Natural killer cell treated with Interleukin-12 subunit alpha and Interleukin-12 subunit beta and Interleukin-15 and Interleukin-18, amount 100 ng/mL, for 72 hours (primary cell): ENCODE data around the gene CCDC152. TPM values are rescaled to one million over a fixed set of nuclear protein-coding genes. Genes with fewer than 3 reads are reported as not detected.

ENCODE experiments used
- ATAC-seq, 2 donors: fragments of 150-1000 bp; cut with Tn5 transposase in 1 of 2; sonication (Bioruptor Pico), chemical (Tn5 transposase) in 1 of 2; 2 replicates each; pipeline ENCODE4 v1.10.0; 2021
- DNase-seq: peaks from one replicate; pipeline ENCODE4 v3.0.0; 2022; ENCODE audit warnings: low spot score
- H3K27ac Mint-ChIP-seq, 2 donors: 1 replicate in 1 of 2; 2 replicates in 1 of 2; pipeline ENCODE4 v1.8.0; 2022; ENCODE audit warnings: mixed read lengths in 2 of 2, mild to moderate bottlenecking in 1 of 2, moderate library complexity in 1 of 2
- H3K27me3 Mint-ChIP-seq, 2 donors: 1 replicate in 1 of 2; 2 replicates in 1 of 2; pipeline ENCODE4 v1.8.0; 2022; ENCODE audit warnings: mixed read lengths in 2 of 2
- H3K36me3 Mint-ChIP-seq: one replicate; pipeline ENCODE4 v1.8.0; 2022; ENCODE audit warnings: mixed read lengths
- H3K4me1 Mint-ChIP-seq, 2 donors: 1 replicate in 1 of 2; 2 replicates in 1 of 2; pipeline ENCODE4 v1.8.0; 2022; ENCODE audit warnings: low read depth in 2 of 2, mixed read lengths in 2 of 2, mild to moderate bottlenecking in 1 of 2
- H3K4me3 Mint-ChIP-seq: one replicate; pipeline ENCODE4 v1.8.0; 2022; ENCODE audit warnings: mixed read lengths
- H3K9me3 Mint-ChIP-seq: 2 replicates; pipeline ENCODE4 v1.8.0; 2022; ENCODE audit warnings: mixed read lengths
- total RNA-seq, 2 donors: library from RNA; stranded (reverse); gene quantifications; one replicate each; pipeline ENCODE4 v1.2.3, GENCODE V29; 2022

CCDC152 gene
- total RNA-seq, 2 donors from 2014 or later: 9.3 to 9.6 TPM

- H3K4me1 Mint-ChIP-seq: no peaks in the 10 kb centered on the region
- DNase-seq (no peak), ATAC-seq (no peak)
- peaks cover 24% of the 10 kb centered on the region for H3K36me3 Mint-ChIP-seq
- H3K27ac Mint-ChIP-seq: no peak overlapping the region
- H3K9me3 Mint-ChIP-seq: no peaks in the 10 kb centered on the region
- no peaks in the 10 kb centered on the region for H3K27me3 Mint-ChIP-seq
- no peak overlapping the region for H3K4me3 Mint-ChIP-seq
Measured at GRCh38 chr5:42798284-42799240, 41.9 kb downstream of the CCDC152 start.

DNA sequence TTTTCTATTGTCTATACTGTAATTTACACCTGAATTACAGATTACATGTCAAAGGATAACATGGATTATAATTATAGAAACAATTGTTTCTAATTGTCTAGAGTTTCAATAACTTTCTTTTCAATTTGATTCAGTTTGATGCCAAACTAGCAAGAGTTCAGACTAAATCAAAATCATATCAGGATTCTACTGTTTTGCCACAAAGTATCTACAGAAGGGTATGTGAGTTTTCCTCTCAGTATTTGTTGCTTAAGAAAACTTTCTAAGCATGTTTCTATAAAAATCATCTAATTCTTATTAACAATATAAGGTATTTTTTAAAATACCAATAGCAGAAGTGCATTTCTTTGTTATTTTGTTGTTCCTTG lies 42.6 kb downstream of the CCDC152 start:
- DNase-seq (no peak), ATAC-seq (no peak)
- H3K9me3 Mint-ChIP-seq: no peaks in the 10 kb centered on the region
- H3K4me3 Mint-ChIP-seq: no peak overlapping the region
- no peak overlapping the region for H3K27ac Mint-ChIP-seq
- H3K27me3 Mint-ChIP-seq: no peaks in the 10 kb centered on the region
- H3K36me3 Mint-ChIP-seq: peaks cover 17% of the 10 kb centered on the region
- H3K4me1 Mint-ChIP-seq: no peaks in the 10 kb centered on the region

- DNase-seq (no peak), ATAC-seq (no peak)
- H3K27ac Mint-ChIP-seq: no peak overlapping the region
- H3K9me3 Mint-ChIP-seq: no peaks in the 10 kb centered on the region
- no peaks in the 10 kb centered on the region for H3K4me1 Mint-ChIP-seq
- H3K27me3 Mint-ChIP-seq: no peaks in the 10 kb centered on the region
- H3K36me3 Mint-ChIP-seq: peaks cover 14% of the 10 kb centered on the region
- no peak overlapping the region for H3K4me3 Mint-ChIP-seq
Measured at GRCh38 chr5:42799668-42800114, 43.1 kb downstream of the CCDC152 start.

DNA sequence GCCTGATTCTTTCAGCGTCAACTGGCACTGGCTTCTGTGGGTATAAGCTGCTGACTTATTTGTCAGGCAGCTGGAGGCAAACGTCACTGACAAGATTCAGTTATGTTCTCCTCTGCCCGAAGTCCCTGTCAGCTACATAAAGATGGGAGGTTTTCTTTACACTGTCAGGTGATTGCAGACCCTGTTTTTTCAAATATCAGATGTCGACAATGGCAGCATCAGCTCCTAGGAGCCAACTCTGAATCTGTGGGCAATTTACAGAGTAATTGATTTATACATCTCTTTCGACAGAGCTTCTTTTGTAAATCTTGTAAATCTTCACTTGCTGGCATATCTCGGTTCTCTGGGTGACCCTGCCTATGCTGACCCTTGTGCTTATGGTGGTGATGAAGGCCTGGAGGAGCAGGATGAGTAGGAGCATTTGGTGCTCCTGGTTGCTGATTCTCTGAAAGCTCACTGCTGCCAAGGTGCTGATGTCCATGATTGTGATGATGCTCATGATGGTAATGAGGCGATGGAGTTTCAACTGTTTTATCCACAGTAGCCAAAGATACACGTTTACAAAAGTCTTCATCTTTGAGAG lies 44.2 kb downstream of the CCDC152 start:
- Mint-ChIP-seq H3K27me3 (no peaks in the 10 kb centered on the region), H3K4me1 (no peaks in the 10 kb centered on the region), H3K9me3 (no peaks in the 10 kb centered on the region), H3K4me3 (no peak overlapping the region), H3K27ac (no peak overlapping the region), H3K36me3 (peaks cover 14% of the 10 kb centered on the region)
- DNase-seq (no peak), ATAC-seq (no peak)

DNA sequence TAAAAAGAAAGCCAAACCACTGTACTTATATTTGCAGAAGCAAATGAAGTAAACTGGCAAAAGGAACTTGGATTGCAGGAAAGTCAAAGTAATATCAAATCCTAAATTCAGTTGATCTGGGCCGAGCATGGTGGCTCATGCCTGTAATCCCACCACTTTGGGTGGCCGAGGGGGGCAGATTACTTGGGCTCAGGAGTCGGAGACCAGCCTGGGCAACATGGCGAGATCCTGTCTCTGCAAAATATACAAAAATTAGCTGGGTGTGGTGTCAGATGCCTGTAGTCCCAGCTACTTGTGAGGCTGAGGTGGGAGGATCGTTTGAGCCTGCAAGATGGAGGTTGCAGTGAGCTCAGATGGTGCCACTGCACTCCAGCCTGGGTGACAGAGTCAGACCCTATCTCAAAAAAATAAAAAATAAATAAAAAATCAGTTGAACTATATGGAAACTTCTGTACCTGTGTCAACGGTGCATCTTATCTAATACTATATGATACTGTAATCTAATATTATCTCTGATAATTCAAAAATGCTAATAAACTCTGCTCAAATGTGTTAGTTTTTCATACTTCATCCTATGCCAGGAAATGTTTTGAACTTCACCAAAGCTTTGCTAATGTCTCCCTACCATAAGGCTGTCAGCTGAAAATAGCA lies 45.0 kb downstream of the CCDC152 start:
- Mint-ChIP-seq H3K4me1 (no peaks in the 10 kb centered on the region), H3K27me3 (no peaks in the 10 kb centered on the region), H3K4me3 (no peak overlapping the region), H3K27ac (no peak overlapping the region), H3K36me3 (peaks cover 14% of the 10 kb centered on the region), H3K9me3 (no peaks in the 10 kb centered on the region)
- ATAC-seq (no peak), DNase-seq (no peak)

- Mint-ChIP-seq H3K4me1 (no peaks in the 10 kb centered on the region), H3K27ac (no peak overlapping the region), H3K36me3 (no peaks in the 10 kb centered on the region), H3K9me3 (no peaks in the 10 kb centered on the region), H3K4me3 (no peak overlapping the region), H3K27me3 (no peaks in the 10 kb centered on the region)
- DNase-seq (no peak), ATAC-seq (no peak)
Measured at GRCh38 chr5:42804717-42805339, 48.2 kb downstream of the CCDC152 start.

- Mint-ChIP-seq H3K9me3 (no peaks in the 10 kb centered on the region), H3K4me1 (no peaks in the 10 kb centered on the region), H3K36me3 (no peaks in the 10 kb centered on the region), H3K27me3 (no peaks in the 10 kb centered on the region), H3K27ac (no peak overlapping the region), H3K4me3 (no peak overlapping the region)
- no peak for ATAC-seq
- DNase-seq: no peak
Measured at GRCh38 chr5:42806004-42806700, 49.5 kb downstream of the CCDC152 start.

GRCh38 chr5:42806701-42807262 lies 50.2 kb downstream of the CCDC152 start:
- DNase-seq (no peak), ATAC-seq (no peak)
- H3K27ac Mint-ChIP-seq: no peak overlapping the region
- H3K4me1 Mint-ChIP-seq: no peaks in the 10 kb centered on the region
- no peaks in the 10 kb centered on the region for H3K36me3 Mint-ChIP-seq
- no peak overlapping the region for H3K4me3 Mint-ChIP-seq
- no peaks in the 10 kb centered on the region for H3K27me3 Mint-ChIP-seq
- H3K9me3 Mint-ChIP-seq: no peaks in the 10 kb centered on the region

GRCh38 chr5:42807722-42808447 lies 51.3 kb downstream of the CCDC152 start:
- Mint-ChIP-seq H3K9me3 (no peaks in the 10 kb centered on the region), H3K4me3 (no peak overlapping the region), H3K36me3 (no peaks in the 10 kb centered on the region), H3K4me1 (no peaks in the 10 kb centered on the region), H3K27me3 (no peaks in the 10 kb centered on the region), H3K27ac (no peak overlapping the region)
- no peak for DNase-seq
- ATAC-seq: no peak

DNA sequence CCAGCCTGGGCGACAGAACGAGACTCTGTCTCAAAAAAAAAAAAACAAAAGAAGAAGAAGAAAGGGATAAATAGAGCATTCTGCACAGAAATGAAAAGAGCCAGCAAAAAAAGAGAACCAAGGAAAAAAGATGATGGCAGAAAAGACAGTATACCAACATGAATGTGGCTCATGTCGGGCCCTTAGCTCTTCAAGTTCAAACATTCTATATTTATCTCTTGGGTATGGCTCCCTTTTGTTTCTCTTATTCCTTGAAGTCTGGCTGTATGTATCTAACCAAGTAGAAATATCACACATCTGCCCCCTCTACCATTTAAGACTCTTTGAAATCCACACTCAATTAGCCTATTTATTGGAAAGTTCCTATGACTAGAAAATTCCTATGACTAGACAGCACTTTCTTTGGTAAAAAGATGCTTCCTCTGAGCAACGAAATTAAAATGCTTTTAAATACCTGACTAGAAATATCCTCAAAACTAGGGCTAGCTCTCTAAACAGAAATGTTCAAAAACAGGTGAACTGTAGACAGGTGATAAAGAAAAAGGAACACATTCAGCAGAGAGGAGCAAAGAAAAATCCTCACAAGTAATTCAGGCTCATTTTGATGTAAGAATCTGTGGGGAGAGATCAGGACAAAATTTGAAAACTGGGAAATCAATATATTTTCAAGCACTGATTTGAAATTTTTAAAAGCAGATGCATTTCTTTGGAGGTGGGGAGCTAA lies 52.4 kb downstream of the CCDC152 start:
- Mint-ChIP-seq H3K4me3 (no peak overlapping the region), H3K27me3 (no peaks in the 10 kb centered on the region), H3K27ac (no peak overlapping the region), H3K4me1 (no peaks in the 10 kb centered on the region), H3K36me3 (no peaks in the 10 kb centered on the region), H3K9me3 (no peaks in the 10 kb centered on the region)
- no peak for ATAC-seq
- DNase-seq: no peak

- Mint-ChIP-seq H3K9me3 (no peaks in the 10 kb centered on the region), H3K27me3 (no peaks in the 10 kb centered on the region), H3K27ac (no peak overlapping the region), H3K4me3 (no peak overlapping the region), H3K4me1 (no peaks in the 10 kb centered on the region), H3K36me3 (no peaks in the 10 kb centered on the region)
- DNase-seq (no peak), ATAC-seq (no peak)
Measured at GRCh38 chr5:42810834-42811590, 54.4 kb downstream of the CCDC152 start.
